ENCODE results near the gene COL28A1.
"Not testable (repeated sequence)": the region's sequence is repeated elsewhere in the genome, so short reads cannot be mapped to it uniquely, and the experiment has no call there.

The COL28A1 gene

GRCh38 chr7:7517754-7518153, 17.9 kb downstream of the COL28A1 start:
- DNase-seq (ENCODE audit: low read depth): no peak

GRCh38 chr7:7516662-7517061, 19.0 kb downstream of the COL28A1 start:
- DNase-seq (ENCODE audit: low read depth): no peak

- DNase-seq (ENCODE audit: low read depth): no peak
Measured at GRCh38 chr7:7516156-7516555, 19.5 kb downstream of the COL28A1 start.

GRCh38 chr7:7512861-7513597, 22.6 kb downstream of the COL28A1 start:
- DNase-seq (ENCODE audit: low read depth): no peak

GRCh38 chr7:7510794-7511193, 24.9 kb downstream of the COL28A1 start:
- DNase-seq (ENCODE audit: low read depth): peak; percentile 8

GRCh38 chr7:7505915-7506314, 29.8 kb downstream of the COL28A1 start:
- peak; percentile 17 for DNase-seq (ENCODE audit: low read depth)

GRCh38 chr7:7504910-7505704, 30.6 kb downstream of the COL28A1 start:
- peak; percentile 4 for DNase-seq (ENCODE audit: low read depth)

- DNase-seq (ENCODE audit: low read depth): no peak
Measured at GRCh38 chr7:7499892-7500291, 35.8 kb downstream of the COL28A1 start.

GRCh38 chr7:7498856-7499255, 36.8 kb downstream of the COL28A1 start:
- no peak for DNase-seq (ENCODE audit: low read depth)

- DNase-seq (ENCODE audit: low read depth): no peak
Measured at GRCh38 chr7:7496311-7496710, 39.4 kb downstream of the COL28A1 start.

- DNase-seq (ENCODE audit: low read depth): no peak
Measured at GRCh38 chr7:7495171-7495570, 40.5 kb downstream of the COL28A1 start.

GRCh38 chr7:7491044-7491443, 44.6 kb downstream of the COL28A1 start:
- DNase-seq (ENCODE audit: low read depth): no peak

- no peak for DNase-seq (ENCODE audit: low read depth)
Measured at GRCh38 chr7:7490003-7490402, 45.7 kb downstream of the COL28A1 start.

GRCh38 chr7:7489546-7489945, 46.1 kb downstream of the COL28A1 start:
- peak; percentile 74 for DNase-seq (ENCODE audit: low read depth)

- DNase-seq (ENCODE audit: low read depth): no peak
Measured at GRCh38 chr7:7486362-7486761, 49.3 kb downstream of the COL28A1 start.

- DNase-seq (ENCODE audit: low read depth): no peak
Measured at GRCh38 chr7:7484072-7484471, 51.6 kb downstream of the COL28A1 start.

- DNase-seq (ENCODE audit: low read depth): no peak
Measured at GRCh38 chr7:7481802-7482201, 53.9 kb downstream of the COL28A1 start.

- no peak for DNase-seq (ENCODE audit: low read depth)
Measured at GRCh38 chr7:7479275-7479805, 56.3 kb downstream of the COL28A1 start.

- no peak for DNase-seq (ENCODE audit: low read depth)
Measured at GRCh38 chr7:7478569-7478968, 57.1 kb downstream of the COL28A1 start.

- DNase-seq (ENCODE audit: low read depth): not testable (repeated sequence)
Measured at GRCh38 chr7:7477641-7478040, 58.0 kb downstream of the COL28A1 start.

- DNase-seq (ENCODE audit: low read depth): no peak
Measured at GRCh38 chr7:7476381-7476780, 59.3 kb downstream of the COL28A1 start.

GRCh38 chr7:7475601-7476000, 60.1 kb downstream of the COL28A1 start:
- DNase-seq (ENCODE audit: low read depth): no peak

- no peak for DNase-seq (ENCODE audit: low read depth)
Measured at GRCh38 chr7:7474436-7474835, 61.2 kb downstream of the COL28A1 start.
